GM19438 (cell line): ENCODE measurements around the gene MSI2.

ENCODE experiments used
- ATAC-seq: cut with Tn5 transposase; IDR thresholded peaks from one replicate; pipeline ENCODE4 v1.9.1; 2021; ENCODE audit warnings: low read depth; ENCODE audit not compliant: unreplicated experiment

The MSI2 gene

DNA sequence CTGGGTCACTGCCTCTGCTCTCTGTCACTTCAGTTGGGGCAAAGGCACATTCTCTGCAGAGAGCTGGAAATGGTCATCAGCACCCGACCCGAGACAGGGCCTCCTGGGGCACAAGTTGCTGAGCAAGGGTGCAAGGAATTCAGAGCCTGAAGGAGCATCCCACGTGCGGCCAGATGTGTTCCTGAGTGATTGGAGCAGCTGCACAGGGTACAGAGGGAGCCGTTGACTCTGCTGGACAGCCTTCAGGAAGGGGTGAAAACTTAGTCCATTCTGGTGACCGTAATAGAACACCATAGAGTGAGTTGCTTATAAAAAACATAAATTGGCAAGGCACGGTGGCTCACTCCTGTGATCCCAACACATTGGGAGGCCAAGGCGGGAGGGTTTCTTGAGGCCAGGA lies 382.0 kb downstream of the MSI2 start:
- ATAC-seq, result no peak

- ATAC-seq, result no peak
These were observed 383.1 kb downstream of the MSI2 start for GRCh38 chr17:57639381-57639780.

DNA sequence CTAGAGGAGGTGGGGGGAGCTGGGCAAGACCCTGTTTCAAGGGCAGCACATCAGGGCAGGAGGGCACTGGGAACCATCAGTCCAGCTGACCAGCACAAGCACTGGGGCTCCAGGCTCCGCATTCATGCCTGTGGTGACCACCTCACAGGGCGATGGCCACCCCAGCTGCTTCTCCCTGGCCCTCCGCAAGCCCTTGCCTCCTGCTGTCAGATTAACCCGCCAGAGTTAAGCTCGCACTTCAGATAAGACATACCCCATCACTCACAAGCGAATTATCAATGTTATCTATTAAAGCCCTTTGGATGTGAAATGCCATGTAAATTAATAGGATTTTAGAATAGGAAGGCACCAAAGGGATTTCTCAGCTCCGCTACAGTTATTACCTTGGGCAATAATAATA lies 383.8 kb downstream of the MSI2 start:
- ATAC-seq, result no peak

- ATAC-seq, result no peak
These were observed 385.4 kb downstream of the MSI2 start for GRCh38 chr17:57641761-57642160.

- ATAC-seq, result no peak
These were observed 386.7 kb downstream of the MSI2 start for GRCh38 chr17:57643062-57643461.

DNA sequence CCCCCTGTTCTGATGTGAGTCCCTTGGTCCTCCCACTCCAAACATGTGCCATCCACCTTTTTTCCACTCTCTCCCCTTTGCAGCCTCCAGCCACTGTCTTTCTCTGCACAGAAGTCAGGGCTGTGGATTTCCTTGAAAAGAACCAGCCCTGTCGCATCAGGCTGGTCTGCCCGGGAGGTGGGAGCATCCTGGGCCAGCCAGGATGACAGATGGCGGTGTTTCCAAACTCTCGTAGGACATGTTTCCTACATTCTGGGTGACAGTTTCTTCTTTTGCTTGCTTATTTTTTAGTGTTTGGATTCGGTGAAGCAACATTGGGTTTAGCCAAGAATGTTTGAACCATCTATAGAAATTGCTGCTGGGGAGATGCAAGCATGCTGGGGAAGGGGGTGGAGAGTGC lies 388.0 kb downstream of the MSI2 start:
- ATAC-seq, result no peak

DNA sequence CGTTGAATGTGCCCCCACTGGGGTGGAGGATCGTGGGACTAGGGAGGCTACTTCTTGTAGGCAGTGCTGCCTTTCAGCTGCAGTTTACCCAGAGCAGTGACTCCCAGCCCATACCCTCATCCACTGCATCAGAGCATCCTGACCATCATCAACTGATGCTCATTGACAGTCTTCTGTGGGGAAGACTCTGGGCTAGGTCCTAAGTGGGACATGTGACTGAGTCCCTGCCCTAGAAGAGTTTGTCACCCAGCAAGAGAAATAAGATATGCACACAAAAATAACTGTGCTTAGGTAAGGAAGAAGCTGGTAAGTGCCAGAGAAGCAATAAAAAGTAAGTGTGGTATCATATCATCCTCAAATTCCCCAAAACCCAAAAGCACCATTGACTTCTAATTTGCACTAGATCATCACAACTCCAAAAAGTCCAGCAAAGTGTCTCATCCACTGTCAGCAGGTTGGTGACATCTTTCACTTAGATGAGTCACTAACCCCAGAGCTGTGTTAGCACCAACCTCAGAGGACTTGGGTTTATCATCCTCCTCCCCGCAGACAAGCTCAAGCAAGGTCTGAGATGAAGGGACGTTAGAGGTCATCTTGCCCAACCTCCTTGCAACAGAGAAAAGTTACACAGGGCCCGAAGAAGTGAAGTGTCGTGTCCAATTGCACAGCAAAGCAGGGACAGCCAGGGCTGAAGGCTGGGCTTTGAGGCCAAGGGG lies 389.8 kb downstream of the MSI2 start:
- ATAC-seq, result no peak

DNA sequence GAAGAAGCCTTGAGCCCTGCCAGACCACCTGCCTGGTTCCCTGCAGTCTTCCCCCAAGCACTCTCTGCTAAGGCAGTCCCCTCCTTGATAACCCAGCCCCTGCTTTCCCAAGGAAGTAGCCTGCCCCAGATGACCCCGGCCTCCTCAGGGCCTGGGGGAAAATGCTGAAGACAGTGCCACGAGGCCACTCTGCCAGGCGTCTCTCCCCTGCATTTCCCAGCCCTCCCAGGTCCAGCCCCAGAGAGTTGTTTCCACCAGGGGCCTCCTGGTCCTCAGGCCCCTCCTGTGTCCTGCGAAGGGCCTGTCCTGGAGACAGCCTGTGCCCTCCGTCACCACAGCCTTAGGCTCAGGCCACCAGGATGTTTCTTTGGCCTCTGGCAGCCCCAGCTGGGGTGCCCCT lies 392.4 kb downstream of the MSI2 start:
- no peak for ATAC-seq

DNA sequence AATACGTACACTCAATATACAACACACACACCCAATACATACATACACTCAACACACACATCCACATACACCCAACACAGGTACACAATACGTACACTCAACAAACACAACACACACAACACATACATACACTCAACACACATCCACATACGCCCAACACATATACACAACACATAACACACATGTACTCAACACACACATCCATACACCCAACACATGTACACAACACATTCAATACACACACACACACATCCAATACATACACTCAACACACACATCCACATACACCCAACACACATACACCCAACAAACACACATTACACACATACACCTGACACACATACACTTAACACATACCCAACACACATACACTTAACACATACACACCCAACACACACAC lies 392.9 kb downstream of the MSI2 start:
- no peak for ATAC-seq

GRCh38 chr17:57649731-57650484 lies 393.6 kb downstream of the MSI2 start:
- no peak for ATAC-seq

DNA sequence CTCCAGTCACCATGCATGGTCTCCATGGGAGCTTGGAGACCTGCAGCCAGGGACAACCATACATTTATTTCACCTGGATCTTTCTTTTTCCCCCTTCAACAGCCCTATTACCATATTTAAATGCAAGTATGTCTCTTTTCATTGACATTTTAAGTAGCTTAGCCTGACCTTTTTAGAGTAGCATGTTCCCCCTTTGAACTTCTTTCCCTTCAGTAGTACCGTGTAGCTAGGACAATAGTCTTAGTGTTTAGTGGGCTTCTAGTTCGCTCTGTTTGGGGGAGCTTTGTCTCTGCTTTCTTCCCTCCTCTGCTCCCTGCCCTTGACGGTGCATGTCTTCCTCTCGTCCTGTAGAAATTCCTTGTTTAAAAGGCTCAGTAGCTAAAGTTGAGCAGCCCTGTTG lies 394.2 kb downstream of the MSI2 start:
- ATAC-seq, result no peak

- ATAC-seq, result no peak
These were observed 395.1 kb downstream of the MSI2 start for GRCh38 chr17:57651451-57651850.

DNA sequence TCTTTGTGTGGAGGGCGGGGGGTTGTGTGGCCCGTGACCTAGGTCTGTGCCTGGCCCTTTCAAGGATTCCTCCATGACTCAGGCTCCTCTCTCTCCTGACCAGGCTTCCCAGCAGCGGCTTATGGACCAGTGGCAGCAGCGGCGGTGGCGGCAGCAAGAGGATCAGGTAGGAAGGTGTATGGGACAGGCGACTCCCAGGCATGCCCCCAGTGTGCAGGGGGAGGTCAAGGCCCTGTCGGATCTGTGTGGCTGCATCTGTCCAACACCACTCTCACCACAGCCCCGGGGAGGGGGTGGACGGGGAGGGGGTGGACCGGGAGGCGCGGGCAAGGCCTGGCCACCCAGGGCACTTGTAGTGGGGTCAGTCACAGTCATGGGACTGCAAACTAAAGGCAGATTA lies 395.7 kb downstream of the MSI2 start:
- no peak for ATAC-seq

DNA sequence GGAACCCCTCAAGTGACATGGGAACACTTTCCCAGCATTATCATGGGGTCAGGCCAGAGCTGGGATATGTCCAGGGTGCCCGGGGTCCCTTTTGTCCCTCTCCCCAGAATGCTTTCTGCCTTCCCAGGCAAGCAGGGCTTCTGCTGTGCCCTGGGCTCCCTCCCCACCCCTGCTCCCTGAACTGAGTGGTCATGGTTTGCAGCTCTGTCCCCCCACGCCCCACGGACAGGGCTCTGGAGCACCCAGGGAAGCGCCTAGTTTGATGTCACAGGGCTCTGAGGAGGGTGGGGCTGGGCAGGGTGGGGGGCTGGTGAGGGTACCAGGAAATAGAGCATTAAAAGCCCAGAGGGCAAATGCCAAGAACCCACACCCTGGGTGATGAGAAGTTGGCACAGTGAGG lies 396.5 kb downstream of the MSI2 start:
- no peak for ATAC-seq

- ATAC-seq, result no peak
These were observed 397.0 kb downstream of the MSI2 start for GRCh38 chr17:57653279-57653678.

DNA sequence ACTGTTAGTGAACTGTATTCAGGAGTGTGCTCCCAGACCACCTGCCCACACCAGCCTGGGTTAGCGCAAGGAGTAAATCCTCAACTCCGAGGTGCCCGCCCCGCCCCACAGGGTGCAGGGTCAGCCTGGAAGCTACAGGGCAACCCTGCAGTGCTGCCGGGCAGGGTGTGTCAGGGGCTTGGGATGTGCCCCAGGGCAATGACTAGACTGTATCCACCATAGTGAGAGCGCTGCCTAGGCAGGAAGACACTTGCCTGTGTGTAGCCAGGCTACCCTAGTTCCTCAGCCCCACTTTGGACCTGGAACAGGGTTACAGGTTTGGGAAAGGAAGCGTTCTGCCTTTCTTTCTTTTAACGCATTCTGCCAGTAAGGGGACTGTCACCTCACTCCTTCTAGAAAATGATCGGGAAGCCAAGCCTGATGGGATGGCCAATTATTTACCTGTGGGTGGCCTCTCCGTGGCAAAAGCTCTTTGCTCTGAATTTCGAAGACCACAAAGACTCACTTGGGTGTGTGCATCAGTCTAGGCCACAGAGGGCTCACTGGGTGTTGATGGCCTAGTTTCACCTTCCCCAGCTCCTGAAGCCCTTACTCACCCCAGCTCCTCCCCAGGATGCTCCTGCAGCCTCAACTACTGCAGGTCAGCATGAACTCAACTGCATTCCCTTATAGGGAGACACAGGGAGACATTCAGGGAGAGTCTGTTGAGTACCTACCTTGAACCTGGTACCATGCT lies 397.9 kb downstream of the MSI2 start:
- no peak for ATAC-seq

GRCh38 chr17:57655553-57655952 lies 399.2 kb downstream of the MSI2 start:
- no peak for ATAC-seq

GRCh38 chr17:57657211-57657610 lies 400.9 kb downstream of the MSI2 start:
- ATAC-seq, result no peak

DNA sequence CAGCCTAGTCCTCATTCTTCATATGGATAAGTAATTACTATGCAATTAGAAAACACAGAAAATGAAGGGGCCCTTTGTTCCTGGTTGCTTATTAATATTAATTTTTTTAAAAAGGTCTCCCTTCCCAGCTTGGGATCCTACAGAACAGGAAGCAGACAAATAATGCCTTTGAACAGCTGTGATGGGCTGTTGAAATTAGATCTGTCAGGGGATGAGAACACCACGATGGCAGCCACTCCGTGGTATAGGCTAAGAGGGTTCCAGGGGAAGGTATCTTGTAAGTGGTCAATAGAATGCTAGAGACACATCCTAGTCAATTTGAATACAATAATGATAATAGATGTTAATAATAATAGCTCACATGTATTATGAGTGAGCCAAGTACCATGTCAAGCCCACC lies 405.7 kb downstream of the MSI2 start:
- ATAC-seq, result no peak

- no peak for ATAC-seq
These were observed 406.5 kb downstream of the MSI2 start for GRCh38 chr17:57662644-57663308.
